NCI-H1105 treated with DMSO at 0.1 percent for 48 hours (cell line): ENCODE results near the gene ARAP1.
A peak's percentile ranks its signal among the peaks of the same experiment; 100 is the strongest.

Experiments
- DNase-seq: peaks from one replicate; lab custom pipeline; 2025; lab: John Stamatoyannopoulos, UW

Gene ARAP1

DNA sequence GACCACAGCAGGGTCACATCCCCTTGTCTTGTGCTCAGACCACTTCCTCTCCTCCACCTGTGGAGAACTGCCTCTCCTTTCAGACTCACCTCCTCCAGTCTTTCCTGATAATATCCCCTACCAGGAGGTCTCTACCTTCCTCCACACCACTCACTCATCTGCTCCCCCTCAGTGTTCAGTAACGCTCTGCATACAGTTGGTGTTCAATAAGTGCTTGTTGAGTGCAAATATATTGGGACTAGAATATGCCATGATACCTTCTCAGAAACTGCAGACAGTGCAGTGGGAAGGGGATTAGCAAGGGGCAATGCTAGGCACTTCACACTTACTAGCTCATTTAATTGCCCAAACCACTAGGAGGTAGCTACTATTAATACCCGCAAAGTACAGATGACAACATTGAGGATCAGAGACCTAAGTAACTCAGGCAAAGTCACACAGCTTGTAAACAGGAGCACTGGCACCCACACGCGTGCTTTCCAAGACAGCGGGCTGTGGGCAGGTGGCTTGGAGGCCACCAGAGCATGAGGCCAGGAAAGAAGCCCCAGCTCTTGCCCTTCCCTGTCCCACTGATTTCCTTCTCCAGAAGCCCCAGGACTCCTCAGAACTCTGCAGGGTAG lies 69.9 kb downstream of the ARAP1 start:
- no peak for DNase-seq

DNA sequence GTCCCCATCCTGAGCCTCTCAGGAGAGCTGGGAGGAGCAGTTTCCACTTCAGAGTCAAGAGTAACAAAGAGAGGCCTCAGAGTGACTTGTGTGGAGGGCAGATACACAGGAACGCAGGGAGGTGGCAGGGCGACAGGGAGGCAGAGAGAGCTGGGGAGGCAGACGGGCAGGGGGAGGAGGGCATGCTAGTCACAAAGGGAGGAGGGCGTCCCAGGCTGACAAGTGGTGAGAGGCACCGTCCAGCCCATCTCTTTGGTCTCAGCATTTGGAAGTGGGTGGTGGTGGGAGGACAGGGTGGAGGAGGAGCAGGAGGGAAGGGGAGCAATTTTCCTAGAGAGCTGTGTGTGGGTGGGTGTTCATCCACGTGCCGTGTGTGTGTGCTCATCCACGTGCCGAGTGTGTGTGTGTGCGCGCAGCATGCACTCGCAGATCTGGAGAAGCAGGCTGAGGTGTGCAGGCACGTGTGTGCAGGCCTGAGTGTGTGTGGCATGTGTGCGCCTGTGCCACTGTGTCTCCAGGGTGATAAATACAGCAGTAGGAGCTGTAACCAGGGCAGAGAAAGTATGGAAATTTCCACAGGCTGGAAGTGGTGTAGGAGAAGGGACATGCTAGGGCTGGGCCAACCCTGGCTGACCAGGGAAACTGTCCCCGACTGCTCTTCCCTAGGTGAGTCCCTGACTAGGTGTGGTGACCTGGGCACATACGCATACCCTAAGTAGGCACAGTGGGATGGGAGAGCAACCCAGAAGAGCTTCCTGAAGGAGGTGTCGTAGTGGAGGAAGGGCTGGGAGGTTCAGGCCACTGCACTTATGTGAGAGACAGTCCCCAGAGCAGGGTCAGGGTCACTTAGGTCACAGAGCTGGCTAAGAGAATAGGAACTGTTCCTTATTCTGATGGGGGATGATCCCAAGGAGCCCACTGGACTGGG lies 70.7 kb downstream of the ARAP1 start:
- DNase-seq = no peak

GRCh38 chr11:72680624-72681158 lies 71.5 kb downstream of the ARAP1 start:
- DNase-seq = no peak

- DNase-seq = no peak
Measured at GRCh38 chr11:72679869-72680268, 72.3 kb downstream of the ARAP1 start.

- DNase-seq = no peak
Measured at GRCh38 chr11:72678524-72678923, 73.7 kb downstream of the ARAP1 start.

DNA sequence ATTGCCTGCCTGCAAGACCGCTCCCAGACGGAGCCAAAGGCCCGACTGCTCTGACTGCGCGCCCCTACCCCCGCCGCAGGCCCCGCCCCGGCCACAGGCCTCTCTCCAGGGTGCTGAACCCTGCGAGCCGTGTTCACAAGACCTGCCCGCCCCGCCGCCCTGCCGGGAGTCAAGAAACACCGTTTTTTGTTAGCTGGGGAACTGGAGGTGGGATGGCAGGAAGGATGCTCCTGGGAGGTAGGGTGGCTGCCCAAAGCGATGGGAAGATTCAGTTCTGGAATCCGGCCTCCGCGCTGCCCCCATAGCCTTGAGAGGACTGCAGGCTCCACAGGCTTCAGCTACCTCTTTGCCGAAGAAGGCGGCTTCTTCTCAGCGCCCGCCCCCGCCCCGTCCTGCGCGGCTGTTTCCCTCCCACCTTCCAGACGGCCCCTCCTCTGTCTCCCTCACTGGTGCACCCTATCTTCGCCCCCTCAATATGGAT lies 75.3 kb downstream of the ARAP1 start:
- peak; percentile 22 for DNase-seq

- no peak for DNase-seq
Measured at GRCh38 chr11:72675221-72675620, 77.0 kb downstream of the ARAP1 start.

DNA sequence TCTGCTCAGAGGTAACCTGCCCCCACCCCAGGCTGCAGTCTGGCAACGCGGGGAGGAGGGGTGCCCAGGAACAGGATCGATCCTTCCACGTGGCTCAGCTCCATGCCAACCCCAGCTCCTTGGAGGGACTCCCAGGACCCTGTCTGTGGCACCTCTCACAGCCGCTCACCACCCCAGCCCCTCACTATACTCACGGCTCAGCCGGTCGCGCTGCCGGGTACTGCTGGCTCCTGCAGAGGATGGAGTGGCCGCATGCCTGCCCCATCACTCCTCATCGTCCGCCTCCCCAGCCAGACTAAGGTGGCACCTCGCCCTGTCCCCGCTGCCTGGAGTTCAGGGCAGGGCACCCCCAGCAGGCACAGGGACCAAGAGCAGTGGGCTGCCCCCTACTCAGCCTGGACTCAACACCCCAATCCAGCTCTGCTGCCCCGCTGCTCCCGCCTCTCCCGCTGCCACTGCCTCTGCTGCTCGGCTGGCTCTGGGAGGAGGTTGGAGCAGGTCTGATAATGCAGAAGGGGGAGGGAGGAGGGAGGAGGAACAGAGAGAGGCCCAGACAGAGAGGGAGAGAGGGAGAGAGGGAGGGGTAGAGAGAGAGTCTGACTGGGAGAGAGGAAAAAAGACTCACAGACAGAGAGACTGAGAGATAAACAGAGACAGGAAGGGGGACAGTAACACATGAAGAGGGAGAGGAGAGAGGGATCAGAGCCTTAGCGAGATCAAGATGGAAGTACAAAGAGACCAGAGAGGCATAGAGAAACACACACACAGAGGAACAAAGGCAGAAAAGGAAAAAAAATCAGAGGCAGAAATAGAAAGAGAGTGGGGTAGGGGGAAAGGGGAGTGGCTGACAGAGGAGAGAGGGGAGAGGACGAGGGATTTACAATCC lies 78.0 kb downstream of the ARAP1 start, which contains the start of gene PDE2A:
PDE2A (minus strand) TSS at position 480 of the 886 bp plus-strand sequence; CDS start at position 265, 215 bp downstream.
- DNase-seq = no peak

GRCh38 chr11:72673284-72673942 lies 78.8 kb downstream of the ARAP1 start:
- DNase-seq = no peak

DNA sequence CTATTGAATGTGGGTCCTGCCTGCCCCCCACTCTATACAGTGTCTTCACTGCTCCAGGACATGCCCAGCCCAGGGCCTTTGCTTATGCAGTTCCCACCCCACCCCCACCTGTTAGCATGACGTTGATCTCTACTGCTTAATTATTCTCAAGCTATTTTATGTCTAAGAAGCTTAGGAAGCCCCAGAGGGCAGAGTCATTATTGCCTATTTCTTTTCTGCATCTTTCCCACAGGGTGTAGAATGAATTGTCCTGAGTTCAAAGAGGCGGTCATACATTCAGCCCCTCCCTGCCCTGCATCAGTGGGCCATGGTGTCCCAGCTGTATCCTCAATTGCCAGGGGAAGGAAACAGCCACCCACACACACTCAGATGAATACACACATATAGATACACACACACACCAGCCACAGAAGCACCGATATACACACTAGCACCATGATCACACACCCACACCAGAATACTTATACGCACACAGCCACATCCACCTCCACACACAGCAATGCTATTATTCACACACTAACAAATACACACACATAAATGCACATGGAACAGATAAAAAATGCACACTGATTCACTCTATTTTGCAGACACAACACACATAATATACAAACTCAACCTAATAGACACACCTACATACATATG lies 79.5 kb downstream of the ARAP1 start:
- DNase-seq = no peak

GRCh38 chr11:72671152-72672099 lies 80.8 kb downstream of the ARAP1 start:
- DNase-seq = no peak

DNA sequence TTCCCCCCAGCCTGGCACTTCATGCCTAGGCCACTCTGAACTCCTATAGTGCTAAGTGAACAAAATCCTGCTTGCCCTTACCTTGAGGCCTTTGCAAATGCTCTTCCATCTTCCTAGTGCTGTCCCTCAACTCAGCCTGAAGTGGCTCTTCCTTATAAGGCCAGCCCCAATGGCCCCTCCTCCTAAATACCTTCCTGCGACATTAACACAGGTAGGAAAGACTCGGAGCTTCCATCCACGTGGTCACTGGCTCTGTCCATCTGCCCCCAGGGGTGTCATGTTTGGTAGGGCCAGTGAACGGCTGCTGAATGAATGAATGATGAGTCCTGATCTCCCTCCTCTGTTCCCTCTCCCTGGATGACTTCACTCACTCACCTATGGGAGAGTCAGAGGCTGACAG lies 82.2 kb downstream of the ARAP1 start:
- no peak for DNase-seq

DNA sequence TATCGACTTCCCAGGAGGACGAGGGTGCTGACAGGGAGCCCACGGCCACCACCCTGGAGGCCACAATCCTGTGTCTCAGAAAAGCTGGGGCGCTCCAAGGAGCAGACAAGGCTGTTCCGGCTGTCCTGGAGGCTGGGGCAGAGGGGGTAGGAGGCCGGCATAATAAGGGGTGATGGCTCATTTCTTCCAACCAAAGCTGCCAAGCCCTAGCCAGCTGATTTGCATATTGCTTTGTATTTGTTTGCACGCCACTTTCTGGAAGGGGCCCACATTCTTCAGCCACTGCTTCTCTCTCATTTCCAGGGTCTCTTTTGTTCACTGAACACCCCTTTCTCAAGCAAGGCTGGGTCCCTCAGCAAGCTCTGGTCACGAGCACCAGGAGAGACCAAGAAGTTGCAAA lies 82.7 kb downstream of the ARAP1 start:
- DNase-seq = no peak

GRCh38 chr11:72668629-72669347 lies 83.4 kb downstream of the ARAP1 start:
- DNase-seq = no peak

GRCh38 chr11:72665911-72666472 lies 86.2 kb downstream of the ARAP1 start:
- DNase-seq = no peak

DNA sequence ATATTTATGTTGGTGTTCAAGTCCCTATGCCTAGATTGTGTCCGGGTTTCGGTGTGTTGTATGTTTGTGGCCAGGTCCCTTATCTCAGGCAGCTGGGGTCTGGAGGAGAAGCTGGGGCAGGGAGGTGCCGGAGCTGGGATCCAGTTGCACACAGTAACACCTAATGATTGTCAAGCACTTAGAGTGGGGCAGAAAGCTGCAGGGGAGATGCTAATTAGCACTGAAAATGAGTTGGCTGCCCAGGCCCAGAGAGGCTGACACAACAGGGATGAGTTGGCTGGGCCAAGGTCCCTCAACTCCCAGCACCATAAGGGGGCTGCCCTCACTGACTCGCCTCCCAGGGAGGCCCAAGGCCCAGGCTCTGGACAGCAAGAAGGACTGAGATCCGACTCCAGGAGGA lies 90.2 kb downstream of the ARAP1 start:
- DNase-seq = no peak

GRCh38 chr11:72661486-72661885 lies 90.7 kb downstream of the ARAP1 start:
- no peak for DNase-seq

DNA sequence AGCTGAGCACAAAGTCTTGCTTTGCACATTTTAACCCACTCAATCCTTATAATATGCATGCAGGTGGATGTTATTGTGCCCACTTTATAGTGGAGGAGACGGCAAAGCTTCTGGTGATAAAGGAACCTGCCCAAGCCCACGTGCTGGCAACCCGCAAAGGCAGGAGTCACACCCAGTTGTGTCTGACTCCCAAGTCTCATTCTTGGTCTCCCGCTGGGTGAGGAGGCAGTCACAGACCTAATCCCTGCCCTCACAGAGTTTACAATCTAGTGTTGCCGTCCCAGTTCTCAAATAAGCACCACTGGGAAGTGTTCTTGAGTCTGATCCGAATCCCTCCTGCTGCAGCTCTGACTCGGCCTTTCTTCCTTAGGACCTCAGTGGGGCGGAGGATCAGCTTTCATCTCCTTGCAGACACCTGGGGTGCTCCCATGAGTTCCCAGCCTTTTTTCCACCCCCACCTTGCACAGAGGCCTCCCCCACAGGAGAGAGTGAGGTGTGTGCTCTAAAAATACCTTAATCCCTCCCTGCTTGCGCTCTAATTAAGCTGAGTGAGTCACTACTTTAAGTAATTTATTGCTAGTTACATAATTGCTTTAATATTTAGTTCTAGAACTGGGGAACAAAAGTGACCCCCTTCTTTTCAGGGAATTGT lies 93.1 kb downstream of the ARAP1 start:
- no peak for DNase-seq
